MCF 10A (cell line): Measurements from ENCODE around the gene DMXL1. TPM values are rescaled to one million over a fixed set of nuclear protein-coding genes. Genes with fewer than 3 reads are reported as not detected.

ENCODE experiments used
- BruUV-seq: library from RNA; stranded (reverse); fragments of 400-500 nt; replicated peaks from 2 replicates; lab custom pipeline; 2021; lab: Mats Ljungman, UMichigan
- CTCF ChIA-PET: fragments of 300-600 bp; sonication (Branson Sonifier 250); formaldehyde crosslinking; extraction: SDS; loops from one replicate; lab custom pipeline; 2021; ENCODE audit warnings: antibody characterized with exemption, inconsistent platforms; lab: Yijun Ruan, JAX
- POLR2A ChIA-PET: fragments of 300-600, 350-650 bp; sonication (Branson Sonifier 250); formaldehyde crosslinking; extraction: SDS; loops from one replicate; lab custom pipeline; 2020; ENCODE audit warnings: antibody characterized with exemption, inconsistent platforms; lab: Yijun Ruan, JAX
- DNase-seq: peaks from one replicate; pipeline ENCODE4 v3.0.0-alpha.2; 2018; ENCODE audit not compliant: unreplicated experiment
- H3K27ac Mint-ChIP-seq: one replicate; pipeline ENCODE4 v1.8.0; 2022; ENCODE audit warnings: mild to moderate bottlenecking, low read depth, mixed read lengths; ENCODE audit not compliant: unreplicated experiment
- H3K27me3 Mint-ChIP-seq: one replicate; pipeline ENCODE4 v1.8.0; 2022; ENCODE audit warnings: mixed read lengths; ENCODE audit not compliant: insufficient read depth, unreplicated experiment
- H3K36me3 Mint-ChIP-seq: one replicate; pipeline ENCODE4 v1.8.0; 2022; ENCODE audit warnings: mild to moderate bottlenecking, moderate library complexity, mixed read lengths; ENCODE audit not compliant: insufficient read depth, unreplicated experiment
- H3K4me1 Mint-ChIP-seq: one replicate; pipeline ENCODE4 v1.8.0; 2022; ENCODE audit warnings: mixed read lengths; ENCODE audit not compliant: insufficient read depth, unreplicated experiment
- H3K4me3 Mint-ChIP-seq: one replicate; pipeline ENCODE4 v1.8.0; 2022; ENCODE audit warnings: mild to moderate bottlenecking, moderate library complexity, mixed read lengths; ENCODE audit not compliant: unreplicated experiment
- H3K9me3 Mint-ChIP-seq: one replicate; pipeline ENCODE4 v1.8.0; 2022; ENCODE audit warnings: mixed read lengths; ENCODE audit not compliant: unreplicated experiment
- intact Hi-C: fragments of 100-400 bp; cut with micrococcal nuclease; formaldehyde crosslinking; loops from 2 replicates; pipeline ENCODE4 v1.14.1; 2022
- total RNA-seq: library from RNA; stranded (reverse); gene quantifications from 2 replicates; pipeline ENCODE4 v1.2.3, GENCODE V29; 2022
- TF ChIP-seq, protein P1 (sequence below): fragments of 200-600 bp; IDR thresholded peaks from one replicate; pipeline ENCODE4 v1.8.0; 2022; ENCODE audit warnings: antibody characterized with exemption, mild to moderate bottlenecking; ENCODE audit not compliant: unreplicated experiment

The DMXL1 gene
- total RNA-seq, 1 experiment from 2014 or later, result 45.1 TPM

DNA sequence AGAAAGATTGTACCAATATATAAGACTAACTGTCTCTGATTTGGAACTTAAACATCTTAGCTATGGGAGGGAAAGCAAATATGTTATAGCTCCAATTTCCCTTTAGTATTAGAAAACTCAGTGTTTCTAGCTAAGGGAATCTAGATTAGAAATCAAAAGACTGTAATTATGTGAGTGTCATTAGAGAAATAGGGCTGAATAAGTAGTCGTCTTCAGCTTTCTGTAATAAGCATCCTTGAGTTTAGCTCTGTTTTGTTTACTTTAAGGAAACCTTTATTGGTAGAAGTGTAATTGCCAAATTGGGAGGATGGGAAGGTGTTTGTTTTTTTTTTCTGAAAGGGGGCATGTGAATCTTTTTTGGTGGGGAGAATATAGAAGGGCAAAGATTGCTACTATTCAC lies 5.2 kb downstream of the DMXL1 start:
- DNase-seq, result no peak
- BruUV-seq, result no TSS peak
- H3K4me1 Mint-ChIP-seq, result peaks cover 40% of the 10 kb centered on the region
- intact Hi-C loops, result no loop called here
- peaks cover 5% of the 10 kb centered on the region for H3K36me3 Mint-ChIP-seq
- ChIA-PET POLR2A (interaction anchor here (1.3 kb wide), 1 partner anchor 27 kb away, joined by 3 read pairs; no protein-coding TSS in a partner anchor), CTCF (interaction anchor here (0.6 to 1.0 kb wide), 4 partner anchors 27 to 336 kb away, joined by 3 to 4 read pairs (median 3); no protein-coding TSS in a partner anchor)
- no peak overlapping the region for H3K4me3 Mint-ChIP-seq
- no peaks in the 10 kb centered on the region for H3K9me3 Mint-ChIP-seq
- H3K27me3 Mint-ChIP-seq, result no peaks in the 10 kb centered on the region
- H3K27ac Mint-ChIP-seq, result no peak overlapping the region
- TF ChIP-seq, protein P1, sequence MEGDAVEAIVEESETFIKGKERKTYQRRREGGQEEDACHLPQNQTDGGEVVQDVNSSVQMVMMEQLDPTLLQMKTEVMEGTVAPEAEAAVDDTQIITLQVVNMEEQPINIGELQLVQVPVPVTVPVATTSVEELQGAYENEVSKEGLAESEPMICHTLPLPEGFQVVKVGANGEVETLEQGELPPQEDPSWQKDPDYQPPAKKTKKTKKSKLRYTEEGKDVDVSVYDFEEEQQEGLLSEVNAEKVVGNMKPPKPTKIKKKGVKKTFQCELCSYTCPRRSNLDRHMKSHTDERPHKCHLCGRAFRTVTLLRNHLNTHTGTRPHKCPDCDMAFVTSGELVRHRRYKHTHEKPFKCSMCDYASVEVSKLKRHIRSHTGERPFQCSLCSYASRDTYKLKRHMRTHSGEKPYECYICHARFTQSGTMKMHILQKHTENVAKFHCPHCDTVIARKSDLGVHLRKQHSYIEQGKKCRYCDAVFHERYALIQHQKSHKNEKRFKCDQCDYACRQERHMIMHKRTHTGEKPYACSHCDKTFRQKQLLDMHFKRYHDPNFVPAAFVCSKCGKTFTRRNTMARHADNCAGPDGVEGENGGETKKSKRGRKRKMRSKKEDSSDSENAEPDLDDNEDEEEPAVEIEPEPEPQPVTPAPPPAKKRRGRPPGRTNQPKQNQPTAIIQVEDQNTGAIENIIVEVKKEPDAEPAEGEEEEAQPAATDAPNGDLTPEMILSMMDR, result no peak

GRCh38 chr5:119077444-119077843 lies 6.6 kb downstream of the DMXL1 start:
- CTCF ChIA-PET, result no interaction called here
- peaks cover 4% of the 10 kb centered on the region for H3K36me3 Mint-ChIP-seq
- H3K27ac Mint-ChIP-seq, result no peak overlapping the region
- TF ChIP-seq, protein P1, result no peak
- DNase-seq, result no peak
- H3K4me1 Mint-ChIP-seq, result peaks cover 40% of the 10 kb centered on the region
- no peak overlapping the region for H3K4me3 Mint-ChIP-seq
- POLR2A ChIA-PET, result no interaction called here
- no TSS peak for BruUV-seq
- no peaks in the 10 kb centered on the region for H3K27me3 Mint-ChIP-seq
- intact Hi-C loops, result no loop called here
- H3K9me3 Mint-ChIP-seq, result no peaks in the 10 kb centered on the region

GRCh38 chr5:119078071-119078846 lies 7.4 kb downstream of the DMXL1 start:
- Mint-ChIP-seq H3K4me3 (no peak overlapping the region), H3K27me3 (no peaks in the 10 kb centered on the region)

GRCh38 chr5:119078861-119079260 lies 8.0 kb downstream of the DMXL1 start:
- H3K4me3 Mint-ChIP-seq, result no peak overlapping the region
- ChIA-PET CTCF (interaction anchor here (1.0 to 1.3 kb wide), 3 partner anchors 90 to 380 kb away, joined by 4 to 7 read pairs (median 5); partner anchors contain the start of gene DTWD2), POLR2A (interaction anchor here (0.7 to 5.2 kb wide), 2 partner anchors 8 to 378 kb away, joined by 3 to 37 read pairs; partner anchors contain the start of gene DMXL1)
- no peaks in the 10 kb centered on the region for H3K9me3 Mint-ChIP-seq
- peaks cover 4% of the 10 kb centered on the region for H3K36me3 Mint-ChIP-seq
- DNase-seq, result no peak
- H3K27me3 Mint-ChIP-seq, result no peaks in the 10 kb centered on the region
- peaks cover 28% of the 10 kb centered on the region for H3K4me1 Mint-ChIP-seq
- TF ChIP-seq, protein P1, result no peak
- H3K27ac Mint-ChIP-seq, result no peak overlapping the region
- intact Hi-C loops, result no loop called here
- no TSS peak for BruUV-seq

More at GRCh38 chr5:119078071-119078846, 7.4 kb downstream of the DMXL1 start:
- no TSS peak for BruUV-seq
- Mint-ChIP-seq H3K4me1 (peaks cover 34% of the 10 kb centered on the region), H3K27ac (no peak overlapping the region), H3K36me3 (peaks cover 4% of the 10 kb centered on the region), H3K9me3 (no peaks in the 10 kb centered on the region)
- TF ChIP-seq, protein P1, result no peak
- CTCF ChIA-PET, result interaction anchor here (0.6 to 1.2 kb wide), 3 partner anchors 78 to 381 kb away, joined by 3 to 5 read pairs (median 4); no protein-coding TSS in a partner anchor
- intact Hi-C loops, result no loop called here
- no peak for DNase-seq
- POLR2A ChIA-PET, result interaction anchor here (5.2 kb wide), 1 partner anchor 8 kb away, joined by 37 read pairs; the partner anchor contains the start of gene DMXL1
